GM23338 (cell line): ENCODE measurements around the gene AVPR1B. TPM values are rescaled to one million over a fixed set of nuclear protein-coding genes. Genes with fewer than 3 reads are reported as not detected.
A peak's percentile ranks its signal among the peaks of the same experiment; 100 is the strongest.

ENCODE experiments used
- ATAC-seq: fragments of 200-7000 bp; cut with Tn5 transposase; 3 replicates; pipeline ENCODE4 v1.9.1; 2020
- DNase-seq: peaks from one replicate; pipeline ENCODE4 v3.0.0-alpha.2; 2015; ENCODE audit warnings: low spot score
- H2AFZ ChIP-seq: fragments of 200-600 bp; sonication (generic); 2 replicates; pipeline ENCODE4 v1.8.0; 2016; ENCODE audit warnings: antibody characterized with exemption, mild to moderate bottlenecking, moderate library complexity
- H3F3A ChIP-seq: fragments of 200-600 bp; sonication (generic); replicated peaks from 2 replicates; pipeline ENCODE4 v1.8.0; 2017; ENCODE audit warnings: antibody characterized with exemption, mixed run types, low read depth
- H3K27ac ChIP-seq: fragments of 200-600 bp; sonication (generic); 2 replicates; pipeline ENCODE4 v1.6.1; 2016; ENCODE audit warnings: low read depth
- H3K27me3 ChIP-seq: fragments of 200-600 bp; sonication (generic); 2 replicates; pipeline ENCODE4 v1.8.0; 2016; ENCODE audit warnings: mild to moderate bottlenecking, mixed run types, moderate library complexity; ENCODE audit not compliant: insufficient read depth
- H3K36me3 ChIP-seq: fragments of 200-600 bp; sonication (generic); 2 replicates; pipeline ENCODE4 v1.8.0; 2016; ENCODE audit warnings: mild to moderate bottlenecking; ENCODE audit not compliant: insufficient read depth
- H3K4me1 ChIP-seq: fragments of 200-600 bp; sonication (generic); 2 replicates; pipeline ENCODE4 v1.8.0; 2016; ENCODE audit warnings: mild to moderate bottlenecking, moderate library complexity; ENCODE audit not compliant: insufficient read depth
- H3K4me2 ChIP-seq: fragments of 200-600 bp; sonication (generic); 2 replicates; pipeline ENCODE4 v1.7.1; 2017; ENCODE audit warnings: mixed run types
- H3K4me3 ChIP-seq: fragments of 200-600 bp; sonication (generic); 2 replicates; pipeline ENCODE4 v1.6.1; 2016; ENCODE audit warnings: mixed run types
- H3K79me2 ChIP-seq: fragments of 200-600 bp; sonication (generic); replicated peaks from 2 replicates; pipeline ENCODE4 v1.8.0; 2017; ENCODE audit warnings: mild to moderate bottlenecking; ENCODE audit not compliant: insufficient read depth
- H3K9me2 ChIP-seq: fragments of 200-600 bp; sonication (generic); 2 replicates; pipeline ENCODE4 v1.8.0; 2017; ENCODE audit not compliant: insufficient read depth
- H4K20me1 ChIP-seq: fragments of 200-600 bp; sonication (generic); replicated peaks from 2 replicates; pipeline ENCODE4 v1.8.0; 2017; ENCODE audit warnings: mild to moderate bottlenecking; ENCODE audit not compliant: insufficient read depth
- H3K27ac Mint-ChIP-seq: 2 replicates; pipeline ENCODE4 v1.8.0; 2020; ENCODE audit warnings: inconsistent platforms, mild to moderate bottlenecking, moderate library complexity, mixed read lengths
- H3K27me3 Mint-ChIP-seq: 3 replicates; pipeline ENCODE4 v1.8.0; 2022; ENCODE audit warnings: low read depth, mild to moderate bottlenecking, moderate library complexity, mixed read lengths, inconsistent platforms; ENCODE audit not compliant: insufficient read depth, poor library complexity
- H3K36me3 Mint-ChIP-seq: 3 replicates; pipeline ENCODE4 v1.8.0; 2021; ENCODE audit warnings: low read depth, mild to moderate bottlenecking, inconsistent platforms, moderate library complexity, mixed read lengths
- H3K4me1 Mint-ChIP-seq: 3 replicates; pipeline ENCODE4 v1.8.0; 2020; ENCODE audit warnings: mild to moderate bottlenecking, inconsistent platforms, mixed read lengths
- H3K4me3 Mint-ChIP-seq: 3 replicates; pipeline ENCODE4 v1.8.0; 2021; ENCODE audit warnings: moderate library complexity, mild to moderate bottlenecking, inconsistent platforms, mixed read lengths
- H3K9me3 Mint-ChIP-seq: 3 replicates; pipeline ENCODE4 v1.8.0; 2020; ENCODE audit warnings: moderate library complexity, mild to moderate bottlenecking, inconsistent platforms, mixed read lengths
- CREB1 ChIP-seq: fragments of 250-450 bp; sonication (Bioruptor Pico); IDR thresholded peaks from 2 replicates; pipeline ENCODE4 v1.5.0; 2020; ENCODE audit warnings: low read depth, mild to moderate bottlenecking, moderate library complexity
- CTCF ChIP-seq, 2 experiments: fragments of 200-600 bp in 1 of 2; sonication (generic) in 1 of 2; conservative IDR thresholded peaks; 2 replicates each; pipeline versions ENCODE4 v1.5.1 to v1.6.1; 2016 to 2017; ENCODE audit warnings: antibody characterized with exemption in 2 of 2, low read depth in 2 of 2, mild to moderate bottlenecking in 2 of 2, moderate library complexity in 1 of 2
- EZH2 ChIP-seq: fragments of 200-600 bp; sonication (generic); IDR thresholded peaks from one replicate; pipeline ENCODE4 v1.8.0; 2017; ENCODE audit warnings: antibody characterized with exemption, mild to moderate bottlenecking, low read depth; ENCODE audit not compliant: unreplicated experiment
- EZH2phosphoT487 ChIP-seq: fragments of 200-600 bp; sonication (generic); IDR thresholded peaks from one replicate; pipeline ENCODE4 v1.8.1; 2018; ENCODE audit warnings: antibody characterized with exemption; ENCODE audit not compliant: unreplicated experiment
- NANOG ChIP-seq: IDR thresholded peaks from 2 replicates; pipeline ENCODE4 v1.6.1; 2016; ENCODE audit warnings: antibody characterized with exemption, borderline replicate concordance
- REST ChIP-seq: IDR thresholded peaks from one replicate; pipeline ENCODE4 v1.6.1; 2018; ENCODE audit warnings: antibody characterized with exemption; ENCODE audit not compliant: unreplicated experiment
- STAT1 ChIP-seq: IDR thresholded peaks from one replicate; pipeline ENCODE4 v1.6.1; 2016; ENCODE audit warnings: antibody characterized with exemption; ENCODE audit not compliant: unreplicated experiment
- ZNF114 ChIP-seq: fragments of 250-450 bp; sonication (Bioruptor Pico); IDR thresholded peaks from 2 replicates; pipeline ENCODE4 v1.5.0; 2020; ENCODE audit warnings: mild to moderate bottlenecking, moderate library complexity
- ZNF331 ChIP-seq: fragments of 250-450 bp; sonication (Bioruptor Pico); IDR thresholded peaks from 2 replicates; pipeline ENCODE4 v1.5.0; 2020; ENCODE audit warnings: low read depth, mild to moderate bottlenecking, moderate library complexity
- polyA plus RNA-seq: library from polyadenylated mRNA; unstranded; fragments of >200 nt; fragmentation: Nextera tagmentation; extraction: Ambion mirVana; gene quantifications from 2 replicates; pipeline ENCODE4 v1.2.1, GENCODE V29; 2016
- total RNA-seq: library from RNA; depleted of rRNA; stranded (reverse); fragments of >200 nt; shearing (Covaris generic); gene quantifications from 2 replicates; pipeline ENCODE4 v1.2.3, GENCODE V29; 2014

The AVPR1B gene
- total and polyA plus RNA-seq, 2 experiments from 2014 or later, result 0.24 to 0.52 TPM

- TF ChIP-seq CTCF (conservative IDR thresholded peaks at IDR 0.05; ENCODE audit: low read depth in 2 of 2), result no peak
- TF ChIP-seq NANOG, result no peak
Measured at GRCh38 chr1:206135248-206135647, 18.1 kb upstream of the AVPR1B start (continued).

- Histone ChIP-seq H3K4me1 (peaks cover 8% of the 10 kb centered on the region), H2AFZ (no peak overlapping the region), H3F3A (no peaks in the 10 kb centered on the region), H3K36me3 (no peaks in the 10 kb centered on the region), H3K4me2 (no peak overlapping the region), H4K20me1 (no peaks in the 10 kb centered on the region), H3K9me2 (no peaks in the 10 kb centered on the region), H3K4me3 (no peak overlapping the region), H3K27ac (no peak overlapping the region), H3K27me3 (no peaks in the 10 kb centered on the region), H3K79me2 (no peaks in the 10 kb centered on the region)
- Mint-ChIP-seq H3K9me3 (no peaks in the 10 kb centered on the region), H3K27me3 (no peaks in the 10 kb centered on the region), H3K36me3 (no peaks in the 10 kb centered on the region), H3K4me1 (peaks cover 6% of the 10 kb centered on the region; the same call in 2 of the 3 replicates), H3K27ac (no peak overlapping the region), H3K4me3 (no peak overlapping the region)
- DNase-seq, result no peak
- ATAC-seq, result no peak
- TF ChIP-seq CREB1 (CRISPR knock-in tag), result no peak
- no peak for TF ChIP-seq STAT1
- TF ChIP-seq NANOG, result no peak
- TF ChIP-seq ZNF114 (CRISPR knock-in tag), result no peak
- no peak for TF ChIP-seq ZNF331 (CRISPR knock-in tag)
- TF ChIP-seq EZH2phosphoT487, result no peak
- TF ChIP-seq EZH2, result no peak
- peak; percentile 29 for TF ChIP-seq REST
Measured at GRCh38 chr1:206133751-206134415, 16.7 kb upstream of the AVPR1B start.
